ENCODE data around the gene HOXC4. TPM values are rescaled to one million over a fixed set of nuclear protein-coding genes. Genes with fewer than 3 reads are reported as not detected.
"Not testable (repeated sequence)": the region's sequence is repeated elsewhere in the genome, so short reads cannot be mapped to it uniquely, and the experiment has no call there.

The HOXC4 gene
- total RNA-seq, 1 donor from 2014 or later = not detected

DNA sequence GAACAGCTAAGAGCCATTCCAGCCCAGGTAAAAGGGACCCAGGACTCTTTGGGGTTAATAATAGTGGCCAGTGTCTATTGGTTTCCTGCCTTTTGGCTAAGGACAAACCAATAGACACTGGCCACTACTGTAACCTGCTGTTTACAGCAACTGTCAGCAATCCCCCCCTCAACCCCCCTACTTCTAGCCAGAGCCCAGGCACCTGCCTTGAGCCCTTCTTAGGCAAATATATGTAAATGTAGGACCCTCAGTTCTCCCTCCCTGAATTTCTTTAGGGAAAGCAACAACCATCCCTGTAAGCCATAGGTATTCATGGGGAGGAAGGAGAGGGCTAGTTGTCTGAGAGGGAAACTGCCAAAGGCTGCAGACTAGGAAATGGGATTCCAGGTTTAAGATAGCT lies 22.3 kb downstream of the HOXC4 start:
- Histone ChIP-seq H3K4me1 (ENCODE audit: insufficient read depth, low read length) (no peaks in the 10 kb centered on the region), H2AFZ (ENCODE audit: low read depth, low read length) (no peak overlapping the region), H3K9ac (ENCODE audit: low read length) (no peak overlapping the region), H4K20me1 (ENCODE audit: insufficient read depth, low read length) (no peaks in the 10 kb centered on the region), H3K27ac (ENCODE audit: low read depth, low read length) (no peak overlapping the region), H3K36me3 (ENCODE audit: insufficient read depth, low read length) (no peaks in the 10 kb centered on the region), H3K27me3 (ENCODE audit: insufficient read depth, low read length) (peaks cover 21% of the 10 kb centered on the region), H3K79me2 (ENCODE audit: insufficient read depth, low read length) (no peaks in the 10 kb centered on the region), H3K4me3 (ENCODE audit: insufficient read depth, low read depth, low read length) (no peak overlapping the region), H3K9me3 (ENCODE audit: insufficient read depth, low read depth, low read length) (no peaks in the 10 kb centered on the region), H3K4me2 (ENCODE audit: low read length) (no peak overlapping the region)
- TF ChIP-seq, protein P1, sequence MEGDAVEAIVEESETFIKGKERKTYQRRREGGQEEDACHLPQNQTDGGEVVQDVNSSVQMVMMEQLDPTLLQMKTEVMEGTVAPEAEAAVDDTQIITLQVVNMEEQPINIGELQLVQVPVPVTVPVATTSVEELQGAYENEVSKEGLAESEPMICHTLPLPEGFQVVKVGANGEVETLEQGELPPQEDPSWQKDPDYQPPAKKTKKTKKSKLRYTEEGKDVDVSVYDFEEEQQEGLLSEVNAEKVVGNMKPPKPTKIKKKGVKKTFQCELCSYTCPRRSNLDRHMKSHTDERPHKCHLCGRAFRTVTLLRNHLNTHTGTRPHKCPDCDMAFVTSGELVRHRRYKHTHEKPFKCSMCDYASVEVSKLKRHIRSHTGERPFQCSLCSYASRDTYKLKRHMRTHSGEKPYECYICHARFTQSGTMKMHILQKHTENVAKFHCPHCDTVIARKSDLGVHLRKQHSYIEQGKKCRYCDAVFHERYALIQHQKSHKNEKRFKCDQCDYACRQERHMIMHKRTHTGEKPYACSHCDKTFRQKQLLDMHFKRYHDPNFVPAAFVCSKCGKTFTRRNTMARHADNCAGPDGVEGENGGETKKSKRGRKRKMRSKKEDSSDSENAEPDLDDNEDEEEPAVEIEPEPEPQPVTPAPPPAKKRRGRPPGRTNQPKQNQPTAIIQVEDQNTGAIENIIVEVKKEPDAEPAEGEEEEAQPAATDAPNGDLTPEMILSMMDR (IDR thresholded peaks at IDR 0.05; ENCODE audit: insufficient read depth, low read depth, low read length) = no peak
- TF ChIP-seq EZH2 (IDR thresholded peaks at IDR 0.05; ENCODE audit: insufficient read depth, low read length) = no peak
- peaks cover 90% of the 10 kb centered on the region for H3K27me3 Mint-ChIP-seq (ENCODE audit: low read depth, unreplicated experiment)
- H3K9me3 Mint-ChIP-seq (ENCODE audit: unreplicated experiment) = peaks cover 6% of the 10 kb centered on the region
- no peak overlapping the region for H3K27ac Mint-ChIP-seq (ENCODE audit: unreplicated experiment)
- H3K4me3 Mint-ChIP-seq (ENCODE audit: unreplicated experiment) = no peak overlapping the region
- no peaks in the 10 kb centered on the region for H3K4me1 Mint-ChIP-seq (ENCODE audit: low read depth, unreplicated experiment)
- DNase-seq (ENCODE audit: low read depth) (no peak), FAIRE-seq (no peak)
- no peaks in the 10 kb centered on the region for H3K36me3 Mint-ChIP-seq (ENCODE audit: low read depth, unreplicated experiment)

GRCh38 chr12:54077843-54078242 lies 24.2 kb downstream of the HOXC4 start:
- H3K4me1 ChIP-seq (ENCODE audit: insufficient read depth, low read length); H3K27ac Mint-ChIP-seq (ENCODE audit: unreplicated experiment); H3K4me3 Mint-ChIP-seq (ENCODE audit: unreplicated experiment); H3K4me2 ChIP-seq (ENCODE audit: low read length); H3K9me3 Mint-ChIP-seq (ENCODE audit: unreplicated experiment); H3K36me3 Mint-ChIP-seq (ENCODE audit: low read depth, unreplicated experiment); H2AFZ ChIP-seq (ENCODE audit: low read depth, low read length); DNase-seq (ENCODE audit: low read depth); FAIRE-seq; H3K79me2 ChIP-seq (ENCODE audit: insufficient read depth, low read length); H4K20me1 ChIP-seq (ENCODE audit: insufficient read depth, low read length); H3K36me3 ChIP-seq (ENCODE audit: insufficient read depth, low read length); H3K4me3 ChIP-seq (ENCODE audit: insufficient read depth, low read depth, low read length); H3K9me3 ChIP-seq (ENCODE audit: insufficient read depth, low read depth, low read length); H3K4me1 Mint-ChIP-seq (ENCODE audit: low read depth, unreplicated experiment); H3K9ac ChIP-seq (ENCODE audit: low read length); H3K27ac ChIP-seq (ENCODE audit: low read depth, low read length): not testable (repeated sequence)
- peaks cover 17% of the 10 kb centered on the region for H3K27me3 ChIP-seq (ENCODE audit: insufficient read depth, low read length)
- H3K27me3 Mint-ChIP-seq (ENCODE audit: low read depth, unreplicated experiment) = peaks cover 88% of the 10 kb centered on the region

GRCh38 chr12:54079115-54079514 lies 25.5 kb downstream of the HOXC4 start:
- H3K9me3 ChIP-seq (ENCODE audit: insufficient read depth, low read depth, low read length); H4K20me1 ChIP-seq (ENCODE audit: insufficient read depth, low read length); H3K9me3 Mint-ChIP-seq (ENCODE audit: unreplicated experiment); H3K4me1 ChIP-seq (ENCODE audit: insufficient read depth, low read length); H3K9ac ChIP-seq (ENCODE audit: low read length); H3K4me1 Mint-ChIP-seq (ENCODE audit: low read depth, unreplicated experiment); DNase-seq (ENCODE audit: low read depth); H2AFZ ChIP-seq (ENCODE audit: low read depth, low read length); H3K79me2 ChIP-seq (ENCODE audit: insufficient read depth, low read length); H3K4me3 ChIP-seq (ENCODE audit: insufficient read depth, low read depth, low read length); H3K27ac ChIP-seq (ENCODE audit: low read depth, low read length); H3K4me3 Mint-ChIP-seq (ENCODE audit: unreplicated experiment); H3K36me3 Mint-ChIP-seq (ENCODE audit: low read depth, unreplicated experiment); H3K27ac Mint-ChIP-seq (ENCODE audit: unreplicated experiment); H3K36me3 ChIP-seq (ENCODE audit: insufficient read depth, low read length); H3K4me2 ChIP-seq (ENCODE audit: low read length); FAIRE-seq: not testable (repeated sequence)
- H3K27me3 ChIP-seq (ENCODE audit: insufficient read depth, low read length) = peaks cover 28% of the 10 kb centered on the region
- H3K27me3 Mint-ChIP-seq (ENCODE audit: low read depth, unreplicated experiment) = peaks cover 86% of the 10 kb centered on the region

DNA sequence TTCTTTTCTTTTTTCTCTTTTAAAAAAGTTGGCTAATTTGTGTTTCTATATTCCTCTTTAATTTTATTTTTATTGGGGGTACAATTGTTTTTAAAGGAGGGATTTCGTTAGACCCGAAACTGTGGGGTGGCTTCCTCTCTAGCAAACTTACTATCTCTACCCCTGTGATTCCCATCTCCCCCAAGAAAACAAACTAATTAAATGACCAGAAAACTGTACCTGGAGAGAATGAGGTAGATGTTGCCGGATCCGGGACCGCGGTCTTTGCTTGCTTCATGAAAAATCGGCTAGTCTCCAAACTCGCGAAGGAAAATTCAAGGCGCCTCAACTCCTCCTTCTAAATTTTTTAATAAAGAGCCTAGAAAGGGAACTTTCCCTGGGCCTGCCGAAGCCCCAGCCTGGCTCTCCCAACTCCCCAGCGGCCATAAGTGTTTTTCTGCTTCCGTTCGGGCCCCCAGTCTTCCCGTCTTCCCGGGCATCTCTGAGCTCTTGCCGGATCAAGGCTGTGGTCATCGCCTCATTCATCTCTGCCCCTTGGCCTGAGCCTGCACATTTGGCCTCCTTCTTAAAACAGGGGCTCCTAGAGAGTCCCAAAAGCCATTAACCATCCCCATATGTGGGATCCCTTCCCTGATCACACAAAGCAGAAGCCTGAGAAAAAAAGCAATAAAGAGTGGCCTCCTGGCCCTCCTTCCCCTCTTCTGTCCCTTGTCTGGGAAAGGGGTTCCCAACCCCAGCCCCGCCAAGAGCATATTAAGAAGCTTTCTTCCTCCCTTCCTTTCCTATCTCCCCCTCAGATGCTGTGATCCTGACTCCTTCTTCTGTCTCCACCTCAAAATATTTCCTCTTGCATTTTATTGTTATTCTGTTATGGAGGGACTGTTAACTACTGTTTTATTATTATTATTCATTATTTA lies 26.6 kb downstream of the HOXC4 start:
- not testable (repeated sequence) for H3K36me3 ChIP-seq (ENCODE audit: insufficient read depth, low read length); H4K20me1 ChIP-seq (ENCODE audit: insufficient read depth, low read length); DNase-seq (ENCODE audit: low read depth); H3K4me3 Mint-ChIP-seq (ENCODE audit: unreplicated experiment); H3K27ac Mint-ChIP-seq (ENCODE audit: unreplicated experiment); H3K36me3 Mint-ChIP-seq (ENCODE audit: low read depth, unreplicated experiment); H3K4me3 ChIP-seq (ENCODE audit: insufficient read depth, low read depth, low read length); H3K4me1 Mint-ChIP-seq (ENCODE audit: low read depth, unreplicated experiment); H3K9ac ChIP-seq (ENCODE audit: low read length); H3K4me1 ChIP-seq (ENCODE audit: insufficient read depth, low read length); FAIRE-seq; H3K9me3 ChIP-seq (ENCODE audit: insufficient read depth, low read depth, low read length); H3K9me3 Mint-ChIP-seq (ENCODE audit: unreplicated experiment); H3K79me2 ChIP-seq (ENCODE audit: insufficient read depth, low read length); H3K27ac ChIP-seq (ENCODE audit: low read depth, low read length); H2AFZ ChIP-seq (ENCODE audit: low read depth, low read length)
- Histone ChIP-seq H3K27me3 (ENCODE audit: insufficient read depth, low read length) (peaks cover 30% of the 10 kb centered on the region), H3K4me2 (ENCODE audit: low read length) (peak overlapping the region; percentile 26)
- peaks cover 88% of the 10 kb centered on the region for H3K27me3 Mint-ChIP-seq (ENCODE audit: low read depth, unreplicated experiment)

- not testable (repeated sequence) for H3K4me3 ChIP-seq (ENCODE audit: insufficient read depth, low read depth, low read length); H3K27ac Mint-ChIP-seq (ENCODE audit: unreplicated experiment); H3K4me2 ChIP-seq (ENCODE audit: low read length); H3K4me1 Mint-ChIP-seq (ENCODE audit: low read depth, unreplicated experiment); H3K36me3 ChIP-seq (ENCODE audit: insufficient read depth, low read length); H3K79me2 ChIP-seq (ENCODE audit: insufficient read depth, low read length); H3K9me3 Mint-ChIP-seq (ENCODE audit: unreplicated experiment); H3K4me1 ChIP-seq (ENCODE audit: insufficient read depth, low read length); H4K20me1 ChIP-seq (ENCODE audit: insufficient read depth, low read length); H2AFZ ChIP-seq (ENCODE audit: low read depth, low read length); H3K36me3 Mint-ChIP-seq (ENCODE audit: low read depth, unreplicated experiment); FAIRE-seq; H3K4me3 Mint-ChIP-seq (ENCODE audit: unreplicated experiment); H3K9ac ChIP-seq (ENCODE audit: low read length); H3K27ac ChIP-seq (ENCODE audit: low read depth, low read length); H3K9me3 ChIP-seq (ENCODE audit: insufficient read depth, low read depth, low read length)
- H3K27me3 ChIP-seq (ENCODE audit: insufficient read depth, low read length) = peaks cover 28% of the 10 kb centered on the region
- H3K27me3 Mint-ChIP-seq (ENCODE audit: low read depth, unreplicated experiment) = peaks cover 88% of the 10 kb centered on the region
- DNase-seq (ENCODE audit: low read depth) = peak; percentile 12
Observed at GRCh38 chr12:54081053-54081514, 27.4 kb downstream of the HOXC4 start.
